ACHN (cell line): ENCODE measurements around the gene BTG2.

Source experiments
- DNase-seq: peaks from one replicate; pipeline ENCODE4 v3.0.0-alpha.2; 2015
- in situ Hi-C: cut with HindIII; loops from 2 replicates; pipeline ENCODE4 v1.10.0; 2017; ENCODE audit warnings: low sequenced_read_pairs, low pct_ligation_motif_present, low pct_unique_long_range_greater_than_20kb

Gene BTG2

GRCh38 chr1:203325418-203326091, 20.2 kb downstream of the BTG2 start:
- in situ Hi-C loops, result no loop called here
- no peak for DNase-seq

- in situ Hi-C loops, result no loop called here
- DNase-seq, result peak; percentile 91
Observed at GRCh38 chr1:203326830-203327683, 21.7 kb downstream of the BTG2 start.

- in situ Hi-C loops, result no loop called here
- DNase-seq, result peak; percentile 78
Observed at GRCh38 chr1:203327684-203328457, 22.6 kb downstream of the BTG2 start.

DNA sequence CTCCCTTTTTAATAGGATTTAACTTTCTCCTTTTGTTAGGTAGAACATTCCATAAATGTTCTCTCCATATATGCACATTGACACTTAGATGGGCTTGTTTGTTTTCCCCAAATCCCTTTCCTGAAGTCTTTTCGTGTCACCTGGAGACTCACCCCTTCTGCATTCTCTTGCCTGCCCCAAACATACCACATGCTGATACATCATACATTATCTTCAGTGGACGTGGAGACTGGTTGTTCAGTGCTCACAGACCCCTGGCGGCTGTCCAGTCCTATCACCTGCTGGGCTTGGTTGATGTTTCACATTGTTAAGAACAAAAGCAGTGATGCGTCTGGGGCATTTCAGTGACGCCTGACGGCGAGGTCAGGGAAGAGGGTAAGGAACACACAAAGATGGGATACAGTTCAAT, 23.4 kb downstream of the BTG2 start:
- peak; percentile 76 for DNase-seq
- in situ Hi-C loops, result no loop called here

DNA sequence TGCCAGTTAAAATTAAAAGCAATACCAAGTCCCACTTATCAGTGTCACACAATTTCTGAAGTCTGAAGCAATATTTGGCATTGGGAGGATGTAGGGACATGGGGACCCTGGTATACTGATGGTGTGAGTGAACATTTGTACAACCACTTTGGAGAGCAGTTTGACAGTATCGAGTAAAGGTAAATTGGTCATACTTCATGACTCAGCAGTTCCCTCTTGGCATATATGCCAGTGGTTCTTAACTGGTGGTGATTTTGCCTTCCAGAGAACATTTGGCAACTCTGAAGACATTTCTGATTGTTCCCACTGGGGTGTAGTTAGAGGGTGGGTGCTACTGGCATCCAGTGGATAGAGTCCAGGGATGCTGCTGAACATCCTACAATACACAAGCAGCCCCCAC, 25.9 kb downstream of the BTG2 start:
- in situ Hi-C loops, result no loop called here
- DNase-seq, result no peak

DNA sequence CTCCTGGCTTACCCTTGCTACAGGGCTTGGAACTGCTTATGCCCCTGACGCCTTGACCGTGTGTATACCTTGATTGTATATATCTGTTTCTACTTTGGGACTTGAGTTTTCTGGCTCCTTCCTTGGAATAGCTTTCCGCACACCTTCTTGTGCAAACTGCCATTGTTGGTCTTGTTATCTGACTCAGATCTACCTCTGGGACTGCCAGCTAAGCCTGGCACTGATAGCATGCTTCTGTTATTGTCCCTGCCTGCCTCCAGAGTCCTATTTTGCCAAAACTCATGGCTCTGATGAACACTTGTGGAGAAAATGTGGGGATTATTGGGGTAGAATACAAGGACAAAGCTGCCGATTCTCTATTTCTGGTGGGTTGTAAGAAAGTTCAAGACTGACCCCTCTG, 30.2 kb downstream of the BTG2 start:
- in situ Hi-C loops, result no loop called here

GRCh38 chr1:203336097-203336496, 30.8 kb downstream of the BTG2 start:
- in situ Hi-C loops, result no loop called here
- DNase-seq, result no peak

More for the DNA sequence above, 30.2 kb downstream of the BTG2 start:
- no peak for DNase-seq

- in situ Hi-C loops, result no loop called here
- peak; percentile 62 for DNase-seq
Observed at GRCh38 chr1:203338335-203339036, 33.2 kb downstream of the BTG2 start.

DNA sequence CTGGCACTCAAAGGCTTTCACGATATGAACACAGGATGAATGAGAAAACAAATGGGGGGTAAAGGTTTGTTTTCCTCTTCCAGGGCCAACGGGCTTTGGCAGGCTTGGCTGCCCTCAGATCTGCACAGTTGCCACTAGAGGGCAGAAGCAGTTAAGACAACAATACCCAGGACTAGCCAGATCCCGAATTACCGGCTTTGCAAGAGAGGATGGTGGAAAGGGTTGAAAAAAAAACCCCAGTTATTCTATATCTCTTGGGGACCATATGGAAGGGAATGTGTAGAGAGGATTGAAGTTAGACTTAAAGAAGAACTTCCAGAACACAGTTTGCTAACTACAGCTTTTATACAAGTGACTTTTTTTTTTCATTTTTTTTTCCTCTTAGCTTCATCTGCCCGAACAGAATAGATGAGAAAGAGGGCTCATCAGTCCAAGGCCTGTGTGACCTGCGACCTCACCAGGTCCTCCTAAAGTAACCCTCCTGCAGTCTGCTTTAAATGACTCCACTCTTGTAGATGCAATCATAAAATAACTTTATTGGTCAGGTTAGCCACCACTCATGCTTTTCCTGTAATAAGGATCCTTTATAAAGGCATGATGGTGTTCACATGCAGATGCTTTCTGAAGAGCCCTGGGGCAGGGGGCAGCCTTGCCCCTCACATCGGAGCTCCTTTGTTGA, 34.9 kb downstream of the BTG2 start:
- in situ Hi-C loops, result no loop called here

GRCh38 chr1:203342192-203342940, 37.0 kb downstream of the BTG2 start:
- DNase-seq, result peak; percentile 47
- in situ Hi-C loops, result no loop called here

More for the DNA sequence above, 34.9 kb downstream of the BTG2 start:
- DNase-seq, result peak; percentile 84

GRCh38 chr1:203343956-203344754, 38.8 kb downstream of the BTG2 start:
- in situ Hi-C loops, result no loop called here
- DNase-seq, result no peak

DNA sequence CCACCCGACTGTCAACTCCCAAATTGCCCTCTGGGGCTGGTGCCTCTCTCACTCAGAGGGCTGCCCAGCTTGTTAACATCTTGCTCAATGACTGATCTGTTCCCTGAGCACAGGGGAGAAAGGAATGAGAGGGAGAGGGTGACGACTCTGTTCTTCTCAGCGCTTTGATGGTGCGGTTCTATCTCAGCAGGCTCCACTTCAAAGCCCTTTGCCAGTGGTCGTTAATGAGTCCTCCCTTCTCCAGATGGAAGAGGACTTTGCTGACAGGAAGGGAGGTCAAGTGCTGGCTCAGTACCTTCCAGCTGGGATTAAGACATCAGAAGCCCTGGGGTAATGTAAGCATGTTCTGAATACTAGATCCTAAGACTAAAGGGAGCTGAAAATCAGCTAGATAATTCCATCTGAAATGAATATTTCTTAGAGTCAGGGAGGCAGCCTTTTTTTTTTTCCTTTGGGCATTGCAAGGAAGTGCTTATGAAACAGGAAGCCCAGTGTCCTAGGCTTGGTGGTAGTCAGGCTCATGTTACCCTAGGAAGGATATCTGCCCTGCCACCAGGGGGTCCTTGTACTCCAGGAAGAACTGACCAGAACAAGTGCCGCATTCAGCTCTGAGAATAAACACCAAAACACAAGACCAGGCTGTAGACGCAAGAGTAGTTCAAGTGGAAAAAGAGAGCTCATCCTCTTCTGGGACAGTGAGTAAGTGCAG, 40.9 kb downstream of the BTG2 start:
- no peak for DNase-seq
- in situ Hi-C loops, result no loop called here

DNA sequence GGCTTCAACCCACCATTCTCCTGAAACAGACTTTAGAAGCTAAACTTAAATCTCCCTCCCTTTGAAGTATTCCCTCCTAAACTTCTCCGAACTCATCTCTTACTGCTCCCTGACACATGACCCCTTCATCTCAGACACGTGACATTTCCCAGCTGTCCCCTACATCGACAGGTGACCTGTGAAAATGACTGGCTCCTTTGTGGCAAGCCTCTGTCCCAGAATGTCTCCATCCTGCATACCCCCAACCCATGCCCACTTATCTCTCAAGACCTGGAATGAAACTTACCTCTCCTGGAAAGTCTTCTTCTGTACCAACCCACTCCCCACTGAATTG, 41.4 kb downstream of the BTG2 start:
- no peak for DNase-seq
- in situ Hi-C loops, result no loop called here

DNA sequence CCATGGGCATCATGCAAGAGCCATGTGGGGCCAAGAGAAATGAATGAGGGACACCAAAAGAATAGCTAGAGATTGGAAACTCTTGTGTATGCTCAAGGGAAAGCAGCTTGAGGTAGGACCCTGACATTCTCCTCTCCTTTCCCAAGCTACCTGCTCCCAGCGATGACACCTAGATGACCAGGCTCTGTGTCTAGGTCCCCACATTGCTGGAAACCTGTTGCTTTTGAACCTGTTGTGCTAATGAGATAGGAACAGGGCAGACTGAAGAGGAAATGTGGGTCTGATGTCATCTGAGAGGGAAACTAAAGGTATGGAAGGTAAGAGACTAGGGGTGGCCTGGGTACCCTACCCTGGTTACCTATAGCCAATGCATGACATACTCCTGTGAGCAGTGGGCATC, 43.8 kb downstream of the BTG2 start:
- DNase-seq, result no peak
- in situ Hi-C loops, result no loop called here

GRCh38 chr1:203349773-203350524, 44.6 kb downstream of the BTG2 start:
- in situ Hi-C loops, result no loop called here
- DNase-seq, result no peak
